Uterus (tissue), 2 donors: Measurements from ENCODE around the gene JAZF1.

Experiments used
- POLR2A ChIP-seq, 2 donors: fragments of 450-650 bp; IDR thresholded peaks; one replicate each; pipeline ENCODE4 v1.6.1; 2016; ENCODE audit warnings: antibody characterized with exemption in 2 of 2, mild to moderate bottlenecking in 1 of 2, moderate library complexity in 1 of 2
- TF ChIP-seq, protein P1 (sequence below), 4 experiments: fragments of 200-600 bp in 2 of 4; fragments of 450-650 bp in 2 of 4; sonication (generic) in 2 of 4; IDR thresholded peaks; one replicate each; pipeline ENCODE4 v1.5.1; 2016 to 2019; ENCODE audit warnings: antibody characterized with exemption in 4 of 4, mild to moderate bottlenecking in 2 of 4, moderate library complexity in 1 of 4

DNA sequence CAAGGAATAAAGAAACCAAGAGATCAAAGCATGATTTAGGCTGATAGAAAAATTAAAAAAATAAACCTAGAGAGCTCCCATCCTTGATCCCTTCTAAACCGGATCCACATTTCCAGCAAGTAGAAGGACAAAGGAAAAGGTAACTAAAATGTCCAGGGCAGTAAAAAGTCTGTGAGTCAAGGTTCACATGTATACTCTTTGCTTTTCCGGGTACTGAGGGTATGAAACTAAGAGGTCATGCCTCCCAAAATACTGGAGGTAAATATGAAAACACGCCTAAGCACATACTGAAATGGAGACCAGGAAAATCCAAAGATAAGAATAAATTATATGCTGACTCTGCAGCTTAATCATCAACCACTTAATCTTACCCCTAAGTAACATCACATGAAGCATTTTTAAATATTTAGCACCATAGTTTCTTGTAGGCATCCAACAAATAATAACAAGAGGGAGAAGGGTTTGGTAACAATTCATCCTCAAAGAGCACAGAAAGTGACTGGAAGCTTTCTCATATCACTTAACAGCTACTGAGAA is 35.4 kb downstream of the JAZF1 start:
- no peak for TF ChIP-seq POLR2A (IDR thresholded peaks at IDR 0.05)
- TF ChIP-seq, protein P1, sequence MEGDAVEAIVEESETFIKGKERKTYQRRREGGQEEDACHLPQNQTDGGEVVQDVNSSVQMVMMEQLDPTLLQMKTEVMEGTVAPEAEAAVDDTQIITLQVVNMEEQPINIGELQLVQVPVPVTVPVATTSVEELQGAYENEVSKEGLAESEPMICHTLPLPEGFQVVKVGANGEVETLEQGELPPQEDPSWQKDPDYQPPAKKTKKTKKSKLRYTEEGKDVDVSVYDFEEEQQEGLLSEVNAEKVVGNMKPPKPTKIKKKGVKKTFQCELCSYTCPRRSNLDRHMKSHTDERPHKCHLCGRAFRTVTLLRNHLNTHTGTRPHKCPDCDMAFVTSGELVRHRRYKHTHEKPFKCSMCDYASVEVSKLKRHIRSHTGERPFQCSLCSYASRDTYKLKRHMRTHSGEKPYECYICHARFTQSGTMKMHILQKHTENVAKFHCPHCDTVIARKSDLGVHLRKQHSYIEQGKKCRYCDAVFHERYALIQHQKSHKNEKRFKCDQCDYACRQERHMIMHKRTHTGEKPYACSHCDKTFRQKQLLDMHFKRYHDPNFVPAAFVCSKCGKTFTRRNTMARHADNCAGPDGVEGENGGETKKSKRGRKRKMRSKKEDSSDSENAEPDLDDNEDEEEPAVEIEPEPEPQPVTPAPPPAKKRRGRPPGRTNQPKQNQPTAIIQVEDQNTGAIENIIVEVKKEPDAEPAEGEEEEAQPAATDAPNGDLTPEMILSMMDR (IDR thresholded peaks at IDR 0.05): no peak
